SK-N-MC (cell line): ENCODE data around the gene RNF183.
"Not testable (repeated sequence)": the region's sequence is repeated elsewhere in the genome, so short reads cannot be mapped to it uniquely, and the experiment has no call there.

Experiments used
- EZH2 ChIP-seq: fragments of 200-600 bp; sonication (generic); IDR thresholded peaks from one replicate; pipeline ENCODE4 v1.6.1; 2017; ENCODE audit warnings: antibody characterized with exemption
- POLR2AphosphoS5 ChIP-seq: IDR thresholded peaks from 2 replicates; pipeline ENCODE4 v1.6.1; 2012; ENCODE audit warnings: mild to moderate bottlenecking, low read depth, low read length, borderline replicate concordance

- TF ChIP-seq EZH2, POLR2AphosphoS5: not testable (repeated sequence)
These were observed 53.5 kb downstream of the RNF183 start for GRCh38 chr9:113249661-113250060.
